KMS-11 (cell line): ENCODE measurements around the gene LIF.

Experiments
- H2AFZ ChIP-seq: fragments of 200-600 bp; sonication (generic); 2 replicates; pipeline ENCODE4 v1.6.1; 2016; ENCODE audit warnings: antibody characterized with exemption, mixed run types, low read depth
- H3K27ac ChIP-seq: fragments of 200-600 bp; sonication (generic); 2 replicates; pipeline ENCODE4 v1.6.1; 2016; ENCODE audit warnings: mild to moderate bottlenecking, mixed run types
- H3K27me3 ChIP-seq: fragments of 200-600 bp; sonication (generic); 2 replicates; pipeline ENCODE4 v1.6.1; 2017; ENCODE audit warnings: mild to moderate bottlenecking, low read depth, mixed run types, moderate library complexity; ENCODE audit not compliant: insufficient read depth
- H3K36me3 ChIP-seq: fragments of 200-600 bp; sonication (generic); 2 replicates; pipeline ENCODE4 v1.6.1; 2017; ENCODE audit warnings: mild to moderate bottlenecking, mixed run types; ENCODE audit not compliant: insufficient read depth
- H3K4me1 ChIP-seq: fragments of 200-600 bp; sonication (generic); 2 replicates; pipeline ENCODE4 v1.6.1; 2016; ENCODE audit warnings: mild to moderate bottlenecking, low read depth, mixed run types; ENCODE audit not compliant: poor library complexity, severe bottlenecking
- H3K4me2 ChIP-seq: fragments of 200-600 bp; sonication (generic); 2 replicates; pipeline ENCODE4 v1.7.0; 2016; ENCODE audit warnings: mild to moderate bottlenecking, mixed run types
- H3K4me3 ChIP-seq: fragments of 200-600 bp; sonication (generic); IDR thresholded peaks from 2 replicates; pipeline ENCODE4 v1.6.1; 2017; ENCODE audit warnings: low read depth, low read length, mixed read lengths; ENCODE audit not compliant: insufficient read depth
- H3K79me2 ChIP-seq: fragments of 200-600 bp; sonication (generic); 2 replicates; pipeline ENCODE4 v1.6.1; 2016; ENCODE audit warnings: low read depth, mixed run types; ENCODE audit not compliant: insufficient read depth
- H3K9ac ChIP-seq: fragments of 200-600 bp; sonication (generic); 2 replicates; pipeline ENCODE4 v1.6.1; 2016; ENCODE audit warnings: mild to moderate bottlenecking, mixed run types
- H4K20me1 ChIP-seq: fragments of 200-600 bp; sonication (generic); 2 replicates; pipeline ENCODE4 v1.6.1; 2016; ENCODE audit warnings: mild to moderate bottlenecking, mixed run types; ENCODE audit not compliant: insufficient read depth
- CTCF ChIP-seq: fragments of 200-600 bp; sonication (generic); conservative IDR thresholded peaks from 2 replicates; pipeline ENCODE4 v1.6.1; 2017; ENCODE audit warnings: low read depth, mild to moderate bottlenecking, antibody characterized with exemption, low read length, moderate library complexity, mixed read lengths

LIF gene

GRCh38 chr22:30192427-30192826, 54.1 kb downstream of the LIF start:
- Histone ChIP-seq H3K79me2 (no peaks in the 10 kb centered on the region), H3K4me3 (no peak overlapping the region), H2AFZ (no peak overlapping the region), H3K4me1 (peaks cover 19% of the 10 kb centered on the region), H3K27ac (no peak overlapping the region), H3K9ac (no peak overlapping the region), H4K20me1 (no peaks in the 10 kb centered on the region), H3K4me2 (no peak overlapping the region), H3K36me3 (no peaks in the 10 kb centered on the region), H3K27me3 (no peaks in the 10 kb centered on the region)
- TF ChIP-seq CTCF = no peak

- H3K36me3 ChIP-seq = no peaks in the 10 kb centered on the region
- H3K4me2 ChIP-seq = peak overlapping the region; percentile 43; the same call in 1 of the 2 replicates
- H3K4me1 ChIP-seq = peaks cover 19% of the 10 kb centered on the region
- no peaks in the 10 kb centered on the region for H4K20me1 ChIP-seq
- H3K79me2 ChIP-seq = no peaks in the 10 kb centered on the region
- H3K9ac ChIP-seq = no peak overlapping the region
- no peak for TF ChIP-seq CTCF
- no peak overlapping the region for H3K27ac ChIP-seq
- H2AFZ ChIP-seq = no peak overlapping the region
- H3K27me3 ChIP-seq = no peaks in the 10 kb centered on the region
- no peak overlapping the region for H3K4me3 ChIP-seq
These were observed 55.4 kb downstream of the LIF start for GRCh38 chr22:30191040-30191701.

- H3K79me2 ChIP-seq = no peaks in the 10 kb centered on the region
- H3K27ac ChIP-seq = peak overlapping the region; percentile 16; the same call in 1 of the 2 replicates
- H3K27me3 ChIP-seq = no peaks in the 10 kb centered on the region
- no peaks in the 10 kb centered on the region for H3K36me3 ChIP-seq
- no peak overlapping the region for H3K9ac ChIP-seq
- H3K4me1 ChIP-seq = peaks cover 19% of the 10 kb centered on the region
- H3K4me2 ChIP-seq = peak overlapping the region; percentile 43; the same call in 1 of the 2 replicates
- H2AFZ ChIP-seq = no peak overlapping the region; the same call in 1 of the 2 replicates
- no peaks in the 10 kb centered on the region for H4K20me1 ChIP-seq
- no peak overlapping the region for H3K4me3 ChIP-seq
- no peak for TF ChIP-seq CTCF
These were observed 56.0 kb downstream of the LIF start for GRCh38 chr22:30190574-30190973.
